Measurements from ENCODE around the gene SND1.

DNA sequence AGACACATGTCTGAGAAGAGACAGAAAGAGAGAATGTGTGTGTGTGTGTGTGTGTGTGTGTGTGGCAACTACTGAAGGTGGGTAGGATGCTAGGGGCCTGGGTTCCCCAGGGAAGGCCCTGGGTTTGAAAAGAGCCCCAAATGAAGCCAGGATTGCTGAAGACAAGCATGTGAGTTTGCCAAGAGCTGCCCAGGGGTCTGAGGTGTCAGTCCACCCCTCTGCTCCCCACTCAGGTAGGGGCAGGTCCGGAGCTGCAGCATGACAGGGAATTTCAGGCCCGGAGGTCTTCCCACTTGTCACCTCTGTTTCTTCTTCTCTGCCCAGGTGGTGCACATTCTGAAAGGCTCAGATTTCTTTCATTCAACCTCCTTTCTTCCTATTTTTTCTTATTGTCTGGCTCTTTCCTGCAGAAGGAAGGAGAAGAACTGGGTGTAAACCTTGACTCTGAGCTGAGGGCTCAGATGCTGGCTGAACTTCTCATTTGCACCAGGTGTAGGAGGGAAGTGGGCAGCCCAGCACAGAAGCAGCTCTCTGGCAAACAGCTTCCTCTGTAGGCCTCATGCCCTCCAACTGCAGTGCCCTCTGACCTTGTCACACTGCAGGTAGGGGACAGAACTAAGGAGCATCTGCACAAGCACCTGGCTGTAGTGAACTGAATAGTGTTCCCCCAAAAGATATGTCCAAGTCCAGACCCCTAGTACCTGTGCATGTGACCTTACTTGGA, 458.8 kb downstream of the SND1 start:
- TF ChIP-seq EZH2 (IDR thresholded peaks at IDR 0.05; ENCODE audit: borderline replicate concordance, insufficient read depth, low read depth, low read length, poor library complexity, severe bottlenecking) (no peak), CTCF (IDR thresholded peaks at IDR 0.05) (no peak)

Data from B cell (primary cell).